Endometrial microvascular endothelial cells (primary cell): ENCODE measurements around the gene ADSL. TPM values are rescaled to one million over a fixed set of nuclear protein-coding genes. Genes with fewer than 3 reads are reported as not detected.

ENCODE experiments used
- in situ Hi-C: cut with HindIII; loops from 2 replicates; pipeline ENCODE4 v1.10.0; 2017; ENCODE audit warnings: low sequenced_read_pairs, low pct_unique_long_range_greater_than_20kb; ENCODE audit errors: inconsistent ontology term
- total RNA-seq: library from RNA; depleted of rRNA; stranded (reverse); fragments of >200 nt; gene quantifications from one replicate; pipeline ENCODE4 v1.2.3, GENCODE V29; 2015; ENCODE audit errors: inconsistent ontology term

ADSL gene
- total RNA-seq, 1 donor from 2014 or later = 209 TPM

GRCh38 chr22:40411506-40411861 lies 65.2 kb downstream of the ADSL start:
- in situ Hi-C loops = no loop called here

GRCh38 chr22:40412441-40412840 lies 66.1 kb downstream of the ADSL start:
- in situ Hi-C loops = no loop called here

- in situ Hi-C loops = no loop called here
These were observed 67.6 kb downstream of the ADSL start for GRCh38 chr22:40413873-40414272.

GRCh38 chr22:40414311-40414710 lies 68.0 kb downstream of the ADSL start:
- in situ Hi-C loops = no loop called here

- in situ Hi-C loops = no loop called here
These were observed 68.7 kb downstream of the ADSL start for GRCh38 chr22:40414838-40415505.

- in situ Hi-C loops = no loop called here
These were observed 69.4 kb downstream of the ADSL start for GRCh38 chr22:40415531-40416266.

- in situ Hi-C loops = no loop called here
These were observed 69.9 kb downstream of the ADSL start for GRCh38 chr22:40416267-40416570.

GRCh38 chr22:40416636-40417035 lies 70.3 kb downstream of the ADSL start:
- in situ Hi-C loops = no loop called here

- in situ Hi-C loops = no loop called here
These were observed 70.7 kb downstream of the ADSL start for GRCh38 chr22:40417041-40417440.

- in situ Hi-C loops = no loop called here
These were observed 71.6 kb downstream of the ADSL start for GRCh38 chr22:40417881-40418280.

- in situ Hi-C loops = no loop called here
These were observed 72.3 kb downstream of the ADSL start for GRCh38 chr22:40418366-40419201.

- in situ Hi-C loops = no loop called here
These were observed 73.4 kb downstream of the ADSL start for GRCh38 chr22:40419718-40420117.

- in situ Hi-C loops = no loop called here
These were observed 74.2 kb downstream of the ADSL start for GRCh38 chr22:40420341-40421081.

- in situ Hi-C loops = no loop called here
These were observed 74.7 kb downstream of the ADSL start for GRCh38 chr22:40421082-40421350.

GRCh38 chr22:40421941-40422340 lies 75.6 kb downstream of the ADSL start:
- in situ Hi-C loops = no loop called here

- in situ Hi-C loops = no loop called here
These were observed 76.4 kb downstream of the ADSL start for GRCh38 chr22:40422558-40423309.

GRCh38 chr22:40423310-40423688 lies 77.0 kb downstream of the ADSL start:
- in situ Hi-C loops = no loop called here

GRCh38 chr22:40423882-40424640 lies 77.8 kb downstream of the ADSL start:
- in situ Hi-C loops = no loop called here
